Measurements from ENCODE around the gene IFNW1. TPM values are rescaled to one million over a fixed set of nuclear protein-coding genes. Genes with fewer than 3 reads are reported as not detected.
A peak's percentile ranks its signal among the peaks of the same experiment; 100 is the strongest.
"Not testable (repeated sequence)": the region's sequence is repeated elsewhere in the genome, so short reads cannot be mapped to it uniquely, and the experiment has no call there.

The IFNW1 gene
- total RNA-seq (ENCODE audit: low replicate concordance), result not detected in 2 replicates

DNA sequence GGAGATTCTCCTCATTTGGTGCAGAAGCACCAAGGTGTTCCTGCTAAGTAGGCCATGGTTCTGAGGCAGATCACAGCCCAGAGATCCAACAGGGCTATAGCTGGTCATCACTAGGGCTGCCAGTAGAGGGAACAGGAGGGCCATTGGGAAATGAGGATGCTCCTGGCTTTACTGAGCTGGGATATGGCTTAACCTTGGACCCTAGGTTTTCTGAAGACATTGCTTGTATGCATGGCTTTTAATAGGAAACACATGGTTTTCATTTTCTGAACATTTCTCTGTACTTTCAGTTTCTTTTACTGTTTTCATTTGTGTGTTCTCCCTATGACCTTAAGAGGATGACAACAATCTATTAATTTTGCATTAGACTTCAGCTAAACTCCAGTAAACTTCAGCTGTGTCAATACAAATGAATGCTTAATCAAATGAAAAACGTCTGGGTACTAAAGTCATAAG, at the start of gene IFNW1:
TSS of gene IFNW1 (minus strand) at position 406 of the 456 bp plus-strand sequence. CDS start at position 144, 262 bp downstream.
- no peak for DNase-seq (ENCODE audit: low read depth)
- TF ChIP-seq, protein P1, sequence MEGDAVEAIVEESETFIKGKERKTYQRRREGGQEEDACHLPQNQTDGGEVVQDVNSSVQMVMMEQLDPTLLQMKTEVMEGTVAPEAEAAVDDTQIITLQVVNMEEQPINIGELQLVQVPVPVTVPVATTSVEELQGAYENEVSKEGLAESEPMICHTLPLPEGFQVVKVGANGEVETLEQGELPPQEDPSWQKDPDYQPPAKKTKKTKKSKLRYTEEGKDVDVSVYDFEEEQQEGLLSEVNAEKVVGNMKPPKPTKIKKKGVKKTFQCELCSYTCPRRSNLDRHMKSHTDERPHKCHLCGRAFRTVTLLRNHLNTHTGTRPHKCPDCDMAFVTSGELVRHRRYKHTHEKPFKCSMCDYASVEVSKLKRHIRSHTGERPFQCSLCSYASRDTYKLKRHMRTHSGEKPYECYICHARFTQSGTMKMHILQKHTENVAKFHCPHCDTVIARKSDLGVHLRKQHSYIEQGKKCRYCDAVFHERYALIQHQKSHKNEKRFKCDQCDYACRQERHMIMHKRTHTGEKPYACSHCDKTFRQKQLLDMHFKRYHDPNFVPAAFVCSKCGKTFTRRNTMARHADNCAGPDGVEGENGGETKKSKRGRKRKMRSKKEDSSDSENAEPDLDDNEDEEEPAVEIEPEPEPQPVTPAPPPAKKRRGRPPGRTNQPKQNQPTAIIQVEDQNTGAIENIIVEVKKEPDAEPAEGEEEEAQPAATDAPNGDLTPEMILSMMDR (IDR thresholded peaks at IDR 0.05; ENCODE audit: insufficient read depth, low read length), result peak; percentile 25
- H3K4me3 ChIP-seq (ENCODE audit: low read depth, low read length), result no peak within 1 kb of the TSS

DNA sequence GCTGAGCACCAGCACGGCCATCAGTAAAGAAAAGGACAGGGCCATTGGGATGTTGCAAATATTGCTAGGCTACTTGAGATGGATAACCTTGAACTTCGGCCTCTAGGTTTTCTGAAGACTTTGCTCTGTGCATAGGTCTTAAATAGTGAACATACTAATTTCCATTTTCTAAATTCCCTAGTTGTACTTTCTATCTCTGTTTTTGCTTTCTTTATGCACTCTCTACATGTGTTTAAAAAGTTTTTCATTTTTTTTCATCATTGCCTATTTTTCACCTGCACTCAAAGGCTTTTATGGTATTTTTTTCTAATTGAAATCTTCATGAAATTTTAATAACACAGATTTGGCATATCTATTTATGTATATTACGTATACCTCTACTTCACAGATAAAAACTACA, 45.9 kb upstream of the IFNW1 start, which contains the start of gene IFNA4:
TSS of gene IFNA4 (minus strand) at position 101 of the 400 bp plus-strand sequence. CDS start at position 45, 56 bp downstream.
- not testable (repeated sequence) for H3K4me3 ChIP-seq (ENCODE audit: low read depth, low read length); DNase-seq (ENCODE audit: low read depth)

DNA sequence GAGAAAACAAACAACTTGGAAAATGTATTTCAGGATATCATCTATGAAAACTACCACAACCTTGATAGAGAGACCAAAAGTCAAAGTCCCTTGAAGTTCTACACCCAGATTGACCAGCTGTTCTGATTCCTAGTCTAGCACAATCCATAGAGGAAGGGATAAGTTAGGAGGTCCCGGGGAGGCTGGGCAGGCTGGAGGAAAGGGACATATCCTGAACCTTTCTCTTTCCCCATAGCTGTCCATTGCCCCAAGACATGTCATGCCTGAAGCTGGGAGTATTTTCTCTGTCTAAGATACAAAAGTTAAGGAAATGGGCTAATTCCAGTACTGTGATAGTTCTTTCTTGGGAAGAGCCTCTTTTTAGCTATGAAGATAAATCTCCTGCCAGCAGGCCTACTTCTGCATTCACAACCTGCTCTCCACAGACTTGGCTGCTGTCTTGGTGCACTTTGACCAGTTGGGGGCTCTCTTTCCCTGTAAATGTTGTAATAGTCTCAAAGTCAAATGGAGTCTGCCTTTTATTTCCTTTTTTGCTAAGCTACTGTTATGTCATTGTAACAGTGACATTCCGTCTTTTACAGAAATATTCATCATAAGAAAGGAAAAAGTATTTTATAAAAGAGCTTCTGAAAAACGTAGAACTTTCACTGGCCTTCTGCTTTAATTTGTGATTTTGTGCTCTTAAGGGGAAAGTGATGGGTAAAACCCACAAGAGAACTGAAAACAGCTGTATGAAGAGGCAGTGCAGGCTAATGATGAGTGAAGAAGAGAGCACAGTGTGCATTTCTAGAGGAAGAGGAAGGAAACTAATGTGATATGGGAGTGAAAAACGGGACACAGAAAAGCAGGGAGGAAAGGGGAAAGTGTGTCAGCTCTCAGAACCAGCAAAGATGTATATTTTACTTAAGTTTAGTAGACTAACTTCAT, 41.4 kb upstream of the IFNW1 start:
- peak; percentile 10 for DNase-seq (ENCODE audit: low read depth)
- TF ChIP-seq, protein P1 (IDR thresholded peaks at IDR 0.05; ENCODE audit: insufficient read depth, low read length), result peak; percentile 49
- H3K4me3 ChIP-seq (ENCODE audit: low read depth, low read length), result not testable (repeated sequence)

DNA sequence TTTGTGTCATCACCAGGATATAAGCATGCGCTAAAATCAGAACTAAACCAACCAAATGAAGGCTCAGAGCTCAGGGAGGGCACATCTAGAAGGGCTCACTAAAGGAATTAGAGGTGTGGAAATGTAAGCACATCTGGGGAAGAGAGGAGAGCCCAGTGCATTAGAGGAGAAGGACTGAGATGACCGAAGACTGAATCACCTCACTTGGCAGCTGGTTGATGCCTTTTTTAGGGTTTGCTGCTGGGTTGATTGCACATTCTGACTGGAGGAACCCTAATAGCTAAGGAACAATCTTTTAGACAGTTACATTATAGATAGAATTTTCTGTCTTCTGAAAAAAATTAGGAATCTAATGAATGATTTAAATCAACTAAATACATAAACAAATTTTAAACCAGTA, 33.0 kb upstream of the IFNW1 start:
- no peak for DNase-seq (ENCODE audit: low read depth)
- no peak overlapping the region for H3K4me3 ChIP-seq (ENCODE audit: low read depth, low read length)
- TF ChIP-seq, protein P1 (IDR thresholded peaks at IDR 0.05; ENCODE audit: insufficient read depth, low read length), result no peak

DNA sequence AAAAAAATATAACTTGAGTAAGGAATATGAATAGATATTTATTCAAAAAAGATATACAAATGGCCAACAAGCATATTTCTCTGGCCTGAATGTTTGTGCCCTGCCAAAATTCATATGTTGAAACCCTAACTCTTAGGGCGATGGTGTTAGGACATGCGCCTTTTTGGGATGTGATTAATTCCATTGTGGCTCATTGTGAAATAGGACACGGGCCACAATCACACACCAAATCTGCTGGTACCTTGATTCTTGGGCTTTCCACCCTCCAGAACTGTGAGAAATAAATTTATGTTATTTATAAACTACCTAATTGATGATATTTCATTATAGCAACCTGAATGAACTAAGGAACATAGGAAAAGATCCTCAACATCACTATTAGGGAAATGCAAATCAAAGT, 30.5 kb upstream of the IFNW1 start:
- DNase-seq (ENCODE audit: low read depth), result no peak
- H3K4me3 ChIP-seq (ENCODE audit: low read depth, low read length), result no peak overlapping the region
- TF ChIP-seq, protein P1 (IDR thresholded peaks at IDR 0.05; ENCODE audit: insufficient read depth, low read length), result no peak

DNA sequence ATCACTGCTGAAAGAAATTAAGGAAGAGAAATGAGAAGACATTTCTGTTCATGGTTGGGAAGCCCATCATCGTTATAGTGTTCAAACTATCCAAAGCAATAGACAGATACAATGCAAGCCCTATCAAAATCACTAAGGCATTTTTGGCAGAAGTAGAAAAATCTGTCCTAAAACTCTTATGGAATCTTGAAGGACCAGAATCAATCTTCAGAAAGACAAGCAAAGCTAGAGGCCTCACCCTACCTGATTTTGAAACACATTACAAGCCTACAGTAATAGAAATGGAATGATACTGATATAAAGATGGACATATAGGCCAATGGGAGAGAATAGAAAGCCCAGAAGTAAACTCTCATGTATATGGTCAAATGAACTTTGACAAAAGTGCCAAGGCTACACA, 29.7 kb upstream of the IFNW1 start:
- TF ChIP-seq, protein P1 (IDR thresholded peaks at IDR 0.05; ENCODE audit: insufficient read depth, low read length), result no peak
- DNase-seq (ENCODE audit: low read depth), result no peak

DNA sequence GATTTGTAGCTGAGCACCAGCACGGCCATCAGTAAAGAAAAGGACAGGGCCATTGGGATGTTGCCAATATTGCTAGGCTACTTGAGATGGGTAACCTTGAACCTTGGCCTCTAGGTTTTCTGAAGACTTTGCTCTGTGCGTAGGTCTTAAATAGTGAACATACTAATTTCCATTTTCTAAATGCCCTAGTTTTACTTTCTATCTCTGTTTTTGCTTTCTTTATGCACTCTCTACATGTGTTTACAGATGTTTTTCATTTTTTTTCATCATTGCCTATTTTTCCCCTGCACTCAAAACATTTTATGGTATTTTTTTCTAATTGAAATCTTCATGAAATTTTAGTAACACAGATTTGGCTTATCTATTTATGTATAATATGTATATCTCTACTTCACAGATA, 24.9 kb upstream of the IFNW1 start, which contains the start of gene IFNA21:
TSS of gene IFNA21 (minus strand) at position 101 of the 400 bp plus-strand sequence. CDS start at position 53, 48 bp downstream.
- not testable (repeated sequence) for H3K4me3 ChIP-seq (ENCODE audit: low read depth, low read length); DNase-seq (ENCODE audit: low read depth)

More for the DNA sequence above, 29.7 kb upstream of the IFNW1 start:
- H3K4me3 ChIP-seq (ENCODE audit: low read depth, low read length), result no peak overlapping the region

Data from fibroblast of the aortic adventitia (primary cell).